ENCODE measurements around the gene TMEM272. TPM values are rescaled to one million over a fixed set of nuclear protein-coding genes. Genes with fewer than 3 reads are reported as not detected.

The TMEM272 gene
- polyA plus RNA-seq, 1 of the 3 experiments (the other 2 are of a cell fraction): not detected

DNA sequence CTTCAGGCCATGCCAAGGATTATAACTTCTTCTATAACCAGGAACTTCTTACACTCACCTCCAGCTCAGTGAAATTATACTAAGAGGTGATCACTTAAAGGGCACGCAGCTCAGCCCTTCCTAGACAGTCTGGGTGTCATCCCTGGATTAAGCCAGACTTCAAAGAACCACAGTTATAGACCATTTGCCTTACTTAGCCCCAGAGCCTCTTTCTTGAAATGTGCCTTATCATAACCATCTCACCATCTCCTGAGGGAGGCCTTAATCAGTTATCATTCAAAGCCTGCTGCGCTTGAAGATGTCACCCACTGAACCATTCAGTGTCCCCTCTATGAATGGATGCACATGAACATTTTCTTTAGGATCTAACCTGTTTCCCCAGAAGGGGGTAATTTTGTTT lies 30.9 kb downstream of the TMEM272 start:
- peaks cover 0 to 14% of the 10 kb centered on the region in 2 experiments; a peak in 1 of 4 replicates for H3K4me1 ChIP-seq (ENCODE audit: control insufficient read depth in 1 of 2, insufficient read depth in 2 of 2, low read depth in 1 of 2, low read length in 1 of 2)
- H3K27ac ChIP-seq (ENCODE audit: low read depth in 2 of 2, low read length in 1 of 2): no peak overlapping the region
- no peak for DNase-seq
- no peaks in the 10 kb centered on the region for H3K27me3 ChIP-seq (ENCODE audit: insufficient read depth)
- no peaks in the 10 kb centered on the region for H3K9me2 ChIP-seq
- CTCF ChIA-PET: interaction anchor here (0.6 to 4.7 kb wide), 18 partner anchors 9 to 603 kb away, joined by 3 to 51 read pairs (median 4); partner anchors contain the start of gene NEK5
- H3F3A ChIP-seq (replicated peaks; ENCODE audit: insufficient read depth): no peaks in the 10 kb centered on the region
- H2AFZ ChIP-seq (ENCODE audit: low read depth): no peak overlapping the region
- WGBS (ENCODE audit: low lambda C conversion rate): 93% methylated on average over 2 of the region's 2 CpGs
- TF ChIP-seq YY1 (IDR thresholded peaks at IDR 0.05; ENCODE audit: low read depth) (no peak), FOSL2 (IDR thresholded peaks at IDR 0.05; ENCODE audit: borderline replicate concordance, low read depth) (no peak), CTCF (IDR thresholded peaks at IDR 0.05) (no peak), MEF2A (IDR thresholded peaks at IDR 0.05; ENCODE audit: borderline replicate concordance, low read depth) (no peak)
- TF ChIP-seq, protein P1, sequence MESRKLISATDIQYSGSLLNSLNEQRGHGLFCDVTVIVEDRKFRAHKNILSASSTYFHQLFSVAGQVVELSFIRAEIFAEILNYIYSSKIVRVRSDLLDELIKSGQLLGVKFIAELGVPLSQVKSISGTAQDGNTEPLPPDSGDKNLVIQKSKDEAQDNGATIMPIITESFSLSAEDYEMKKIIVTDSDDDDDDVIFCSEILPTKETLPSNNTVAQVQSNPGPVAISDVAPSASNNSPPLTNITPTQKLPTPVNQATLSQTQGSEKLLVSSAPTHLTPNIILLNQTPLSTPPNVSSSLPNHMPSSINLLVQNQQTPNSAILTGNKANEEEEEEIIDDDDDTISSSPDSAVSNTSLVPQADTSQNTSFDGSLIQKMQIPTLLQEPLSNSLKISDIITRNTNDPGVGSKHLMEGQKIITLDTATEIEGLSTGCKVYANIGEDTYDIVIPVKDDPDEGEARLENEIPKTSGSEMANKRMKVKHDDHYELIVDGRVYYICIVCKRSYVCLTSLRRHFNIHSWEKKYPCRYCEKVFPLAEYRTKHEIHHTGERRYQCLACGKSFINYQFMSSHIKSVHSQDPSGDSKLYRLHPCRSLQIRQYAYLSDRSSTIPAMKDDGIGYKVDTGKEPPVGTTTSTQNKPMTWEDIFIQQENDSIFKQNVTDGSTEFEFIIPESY (IDR thresholded peaks at IDR 0.05; ENCODE audit: borderline replicate concordance, low read depth): no peak
- no peak overlapping the region for H3K4me3 ChIP-seq (ENCODE audit: low read depth in 2 of 2, low read length in 1 of 2)
- H3K9ac ChIP-seq: no peak overlapping the region
- POLR2A ChIA-PET: no interaction called here
- no peaks in the 10 kb centered on the region for H4K20me1 ChIP-seq (ENCODE audit: insufficient read depth)
- H3K36me3 ChIP-seq (replicated peaks in 1 of 2; ENCODE audit: control insufficient read depth in 1 of 2, insufficient read depth in 2 of 2, low read length in 1 of 2): no peaks in the 10 kb centered on the region
- no peaks in the 10 kb centered on the region for H3K79me2 ChIP-seq (ENCODE audit: insufficient read depth)
- H3K9me3 ChIP-seq: no peaks in the 10 kb centered on the region
- no peak overlapping the region for H3K4me2 ChIP-seq

- H3K9me2 ChIP-seq: no peaks in the 10 kb centered on the region
- peaks cover 0 to 14% of the 10 kb centered on the region in 2 experiments; a peak in 1 of 4 replicates for H3K4me1 ChIP-seq (ENCODE audit: control insufficient read depth in 1 of 2, insufficient read depth in 2 of 2, low read depth in 1 of 2, low read length in 1 of 2)
- H3F3A ChIP-seq (replicated peaks; ENCODE audit: insufficient read depth): no peaks in the 10 kb centered on the region
- H3K27ac ChIP-seq (ENCODE audit: low read depth in 2 of 2, low read length in 1 of 2): no peak overlapping the region
- no peaks in the 10 kb centered on the region for H3K27me3 ChIP-seq (ENCODE audit: insufficient read depth)
- no peak overlapping the region for H2AFZ ChIP-seq (ENCODE audit: low read depth)
- WGBS (ENCODE audit: low lambda C conversion rate): 59% methylated on average over 4 of the region's 4 CpGs
- H3K4me2 ChIP-seq: no peak overlapping the region
- no peak overlapping the region for H3K4me3 ChIP-seq (ENCODE audit: low read depth in 2 of 2, low read length in 1 of 2)
- no peak overlapping the region for H3K9ac ChIP-seq
- H3K36me3 ChIP-seq (replicated peaks in 1 of 2; ENCODE audit: control insufficient read depth in 1 of 2, insufficient read depth in 2 of 2, low read length in 1 of 2): no peaks in the 10 kb centered on the region
- H3K9me3 ChIP-seq: no peaks in the 10 kb centered on the region
- TF ChIP-seq, protein P1 (IDR thresholded peaks at IDR 0.05; ENCODE audit: borderline replicate concordance, low read depth): no peak
- H3K79me2 ChIP-seq (ENCODE audit: insufficient read depth): no peaks in the 10 kb centered on the region
- H4K20me1 ChIP-seq (ENCODE audit: insufficient read depth): no peaks in the 10 kb centered on the region
- CTCF ChIA-PET: interaction anchor here (1.3 to 4.7 kb wide), 3 partner anchors 34 to 377 kb away, joined by 3 to 33 read pairs (median 3); no protein-coding TSS in a partner anchor
- POLR2A ChIA-PET: no interaction called here
- DNase-seq: no peak
Observed at GRCh38 chr13:51811920-51812451, 33.0 kb downstream of the TMEM272 start.

Data from SK-N-SH (cell line).